Right ventricle myocardium superior (tissue), 1 donor: ENCODE results near the gene C10orf90. TPM values are rescaled to one million over a fixed set of nuclear protein-coding genes. Genes with fewer than 3 reads are reported as not detected.

ENCODE experiments used
- ATAC-seq: fragments of 200-7000 bp; cut with Tn5 transposase; one replicate; pipeline ENCODE4 v1.9.1; 2020; ENCODE audit warnings: mild to moderate bottlenecking; ENCODE audit not compliant: poor library complexity
- DNase-seq: peaks from one replicate; pipeline ENCODE4 v3.0.0-alpha.2; 2020
- intact Hi-C: fragments of 100-400 bp; cut with DNase I; formaldehyde crosslinking; loops from one replicate; pipeline ENCODE4 v1.11.2; 2022
- total RNA-seq: library from RNA; stranded (reverse); fragmentation: NEBNext Ultra II Directional; extraction: Animal tissue kit (Norgen Biotek cat#: 25700); gene quantifications from one replicate; pipeline ENCODE4 v1.2.1, GENCODE V29; 2021
- donor health status: DM: no; HTN: yes; CAD: no; lungs with severe emphysema.

C10orf90 gene
- total RNA-seq, 1 donor from 2014 or later, result not detected

DNA sequence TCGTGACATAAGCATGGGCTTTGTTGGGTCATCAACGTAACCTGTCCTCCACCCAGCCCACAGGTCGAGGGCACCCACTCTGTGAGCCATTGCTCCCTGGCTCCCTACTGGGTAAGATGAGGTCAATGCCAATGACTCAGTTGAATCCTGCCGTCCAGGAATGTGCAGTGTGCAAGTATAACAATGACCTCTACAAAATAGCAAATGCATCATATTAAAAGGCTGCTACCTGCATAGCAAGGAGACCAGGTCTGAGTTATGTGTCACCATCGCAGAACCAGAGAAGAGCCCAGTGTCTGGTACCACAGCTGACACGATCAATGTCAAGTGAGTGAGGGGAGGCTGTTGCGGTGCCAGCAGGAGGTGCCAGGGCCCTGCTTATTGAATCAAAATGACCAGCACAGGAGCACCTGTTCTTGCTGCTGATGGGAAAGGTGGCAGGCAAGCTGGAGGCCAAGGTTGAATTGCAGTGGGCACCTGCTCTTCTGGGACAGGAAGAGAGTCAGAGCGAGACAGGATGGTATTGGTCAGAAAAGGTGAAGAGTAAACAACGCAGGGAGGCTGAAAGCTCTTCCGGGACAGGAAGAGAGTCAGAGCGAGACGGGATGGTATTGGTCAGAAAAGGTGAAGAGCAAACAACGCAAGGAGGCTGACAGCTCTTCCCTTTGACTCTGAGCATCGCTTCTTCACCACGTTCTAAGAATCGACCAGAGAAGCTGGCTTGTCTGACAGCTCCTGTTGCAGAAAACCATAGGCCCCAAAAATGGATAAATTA lies 173.5 kb downstream of the C10orf90 start:
- DNase-seq (no peak), ATAC-seq (no peak)
- intact Hi-C loops, result no loop called here

DNA sequence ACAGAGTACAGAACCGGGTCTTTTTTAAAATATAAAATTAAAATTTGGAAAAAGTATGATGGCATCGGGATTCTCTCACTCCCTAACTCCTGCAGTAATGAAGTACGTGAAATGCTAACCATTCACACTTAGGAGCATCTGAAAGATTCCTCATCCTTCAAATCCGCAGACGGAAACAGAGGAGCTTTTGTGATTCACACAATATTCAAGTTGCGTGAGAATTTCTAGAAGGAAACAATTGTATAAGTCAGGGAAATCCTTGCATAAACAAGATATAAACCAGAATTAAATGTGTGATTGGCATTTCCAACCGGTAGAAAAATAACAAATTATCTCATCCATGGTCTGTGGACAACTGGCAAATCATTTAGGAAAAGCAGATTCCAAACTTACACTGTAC lies 179.0 kb downstream of the C10orf90 start:
- intact Hi-C loops, result no loop called here
- DNase-seq (no peak), ATAC-seq (no peak)

DNA sequence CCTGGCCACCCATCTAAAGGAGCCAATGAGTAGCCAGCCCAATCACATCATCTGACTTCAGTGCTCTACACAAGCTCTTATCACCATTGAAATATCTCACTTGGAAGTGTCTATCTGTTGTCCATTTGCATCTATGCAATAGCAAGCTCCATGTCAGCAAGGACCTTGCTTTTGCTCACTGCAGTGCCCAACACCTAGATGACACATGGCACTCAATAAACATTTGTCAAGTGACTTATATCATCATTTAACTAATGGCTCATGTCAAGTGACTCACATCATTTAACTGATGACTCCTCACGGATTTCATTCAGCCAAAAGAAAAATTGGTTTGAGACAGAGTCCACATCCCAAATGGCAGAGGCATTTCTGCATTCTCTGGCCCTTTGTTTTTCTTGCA lies 189.3 kb downstream of the C10orf90 start:
- no peak for ATAC-seq
- intact Hi-C loops, result no loop called here
- no peak for DNase-seq

DNA sequence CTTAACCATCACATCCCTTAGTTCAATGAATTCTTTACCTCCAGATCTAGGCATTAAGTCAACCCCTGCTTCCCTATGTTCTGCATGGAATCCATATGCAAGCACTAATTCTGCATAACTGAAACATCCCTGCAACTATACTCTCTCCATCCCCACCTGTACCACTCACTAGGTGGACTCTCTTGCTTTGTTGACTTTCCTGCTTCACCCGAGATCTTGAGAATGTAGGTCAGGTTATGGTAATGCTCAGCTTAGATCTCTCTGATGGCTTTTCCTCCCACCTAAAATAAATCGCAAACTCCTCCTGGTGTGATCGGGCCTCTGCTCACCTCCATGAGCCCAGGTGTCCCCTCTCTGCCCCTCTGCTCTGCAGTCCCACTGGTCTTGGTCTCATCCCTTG lies 189.8 kb downstream of the C10orf90 start:
- DNase-seq (no peak), ATAC-seq (no peak)
- intact Hi-C loops, result no loop called here

DNA sequence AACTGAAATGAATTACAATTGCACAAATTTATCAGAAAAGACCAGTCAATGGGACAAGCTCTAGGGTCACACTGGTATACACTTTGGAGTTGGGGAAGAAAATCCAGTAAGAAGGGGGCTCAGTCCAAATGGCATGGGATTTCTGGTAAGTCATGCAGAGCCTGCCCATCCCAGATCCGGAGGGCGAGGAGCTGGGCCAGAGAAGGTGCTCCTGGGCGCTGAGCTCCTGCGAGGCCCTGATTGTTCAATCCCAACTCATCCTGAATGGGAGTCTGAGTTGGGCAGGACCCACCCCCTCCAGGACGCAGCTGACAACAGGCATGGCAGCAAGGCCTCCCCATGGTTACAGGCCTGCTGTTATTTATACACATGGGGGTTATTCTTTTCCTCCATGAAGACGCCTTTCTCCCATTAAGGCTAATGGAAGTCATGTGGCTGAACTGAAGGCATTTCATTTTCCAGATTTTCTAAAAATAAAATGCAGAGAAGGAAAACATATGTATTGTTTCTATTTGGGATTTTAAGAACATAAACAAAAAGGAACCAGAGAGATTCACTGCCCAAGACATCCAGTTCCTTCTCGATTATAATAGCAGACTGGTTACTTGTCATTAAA lies 191.1 kb downstream of the C10orf90 start:
- no peak for ATAC-seq
- no peak for DNase-seq
- intact Hi-C loops, result no loop called here

DNA sequence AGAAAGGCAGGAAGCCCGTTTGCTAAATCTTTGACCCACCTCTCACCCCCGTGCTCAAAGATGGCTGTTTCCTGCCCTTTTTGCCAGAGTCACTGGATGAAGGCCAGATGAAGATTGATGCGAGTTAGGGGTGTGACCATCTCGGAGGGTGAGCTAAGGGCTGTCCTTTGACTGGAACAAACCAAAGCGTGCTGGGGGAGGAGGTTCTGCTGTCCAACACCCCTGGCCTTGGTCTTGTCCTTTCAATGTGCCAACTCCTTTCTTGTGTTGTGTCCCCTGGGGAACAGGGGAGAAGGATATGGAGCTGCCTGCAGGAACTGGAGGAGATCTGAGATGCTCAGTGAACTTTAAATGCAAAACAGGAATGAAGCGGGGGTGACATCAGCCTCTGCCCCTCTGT lies 191.9 kb downstream of the C10orf90 start:
- DNase-seq, result no peak
- intact Hi-C loops, result no loop called here
- no peak for ATAC-seq

DNA sequence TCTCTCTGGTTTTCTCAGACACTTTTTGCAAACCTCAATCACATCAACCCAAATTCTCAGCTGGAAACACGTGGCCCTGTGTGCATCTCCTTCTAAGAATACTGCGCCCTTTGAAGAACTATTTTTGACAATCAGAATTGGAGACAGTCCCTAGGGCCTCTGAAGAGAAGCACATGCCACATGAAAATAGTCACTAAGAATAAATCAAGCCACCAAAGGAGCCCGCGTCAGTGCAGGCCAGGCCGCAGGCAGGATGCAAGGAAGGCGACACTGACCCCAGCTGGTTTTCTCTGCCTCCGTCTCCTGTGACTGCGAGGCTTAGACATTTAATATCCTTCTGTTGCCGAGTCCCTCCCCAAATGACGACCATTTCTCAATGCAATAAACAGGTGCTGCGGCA lies 194.2 kb downstream of the C10orf90 start:
- intact Hi-C loops, result no loop called here
- no peak for ATAC-seq

DNA sequence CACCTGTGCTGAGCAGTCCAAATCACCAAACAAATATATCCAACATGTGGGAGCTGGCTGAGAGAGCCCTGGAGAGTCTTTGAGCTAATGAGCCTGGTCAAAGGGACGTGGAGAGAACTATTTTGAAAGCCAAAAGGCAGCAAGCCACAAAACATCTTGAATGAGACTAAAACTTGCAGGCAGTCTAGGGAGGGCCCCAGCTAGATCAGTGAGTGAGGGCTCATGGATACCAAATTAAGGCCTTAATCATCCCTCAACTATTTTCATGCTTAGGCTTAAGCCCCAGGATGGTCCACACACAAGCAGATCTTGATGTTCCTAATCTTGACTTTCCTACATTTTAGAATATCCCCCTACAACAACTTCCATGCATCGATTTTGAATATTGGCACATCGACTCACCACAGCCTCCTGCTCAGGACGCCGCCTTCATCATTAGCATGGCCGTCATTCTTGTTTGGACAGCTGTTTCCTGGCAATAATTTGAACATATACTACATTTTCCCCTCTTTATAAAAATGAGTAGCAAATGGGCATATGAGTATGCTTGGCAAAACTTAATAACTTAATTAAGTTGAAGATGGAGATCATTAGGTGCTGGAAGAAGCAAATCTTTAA lies 195.3 kb downstream of the C10orf90 start:
- no peak for ATAC-seq
- intact Hi-C loops, result no loop called here
- DNase-seq, result no peak

More for the DNA sequence above, 194.2 kb downstream of the C10orf90 start:
- DNase-seq, result no peak

DNA sequence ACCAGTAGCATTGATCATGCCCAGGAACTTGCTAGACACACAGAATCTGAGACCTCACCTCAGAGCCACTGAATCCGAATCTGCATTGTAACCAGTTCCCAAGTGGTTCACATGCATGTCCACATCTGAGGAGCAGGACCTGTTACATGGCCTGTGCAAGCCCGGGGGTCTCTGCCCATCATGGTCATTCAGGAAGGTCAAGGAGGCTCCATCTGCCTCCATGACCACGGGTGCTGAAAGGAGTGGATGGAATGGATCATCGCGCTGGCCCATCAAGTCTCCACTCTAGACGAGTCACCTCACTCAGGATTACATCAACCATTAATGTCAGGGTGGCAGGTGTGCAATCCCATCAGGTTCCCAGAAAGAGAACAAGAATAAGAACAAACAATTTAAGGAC lies 196.5 kb downstream of the C10orf90 start:
- ATAC-seq (no peak), DNase-seq (no peak)
- intact Hi-C loops, result no loop called here

DNA sequence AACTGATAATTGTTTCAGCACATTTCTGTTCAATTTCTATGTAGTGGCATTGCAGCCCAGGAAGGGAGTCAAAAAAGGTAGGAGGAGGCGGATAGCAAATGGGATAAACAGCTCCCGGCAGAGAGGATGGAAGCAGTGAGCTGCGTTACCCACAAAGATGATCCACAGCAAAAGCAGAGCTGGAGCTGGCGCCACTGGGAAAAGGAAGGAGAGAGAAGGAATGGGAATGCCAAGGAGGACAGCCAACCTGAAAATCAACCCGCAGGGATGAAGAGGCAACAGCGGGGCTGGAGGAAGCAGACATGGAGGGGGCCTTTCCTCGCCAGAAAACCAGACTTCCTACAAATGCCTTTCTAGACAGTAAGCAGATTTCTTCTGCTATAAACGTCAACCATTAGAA lies 199.5 kb downstream of the C10orf90 start:
- ATAC-seq (no peak), DNase-seq (no peak)
- intact Hi-C loops, result no loop called here

DNA sequence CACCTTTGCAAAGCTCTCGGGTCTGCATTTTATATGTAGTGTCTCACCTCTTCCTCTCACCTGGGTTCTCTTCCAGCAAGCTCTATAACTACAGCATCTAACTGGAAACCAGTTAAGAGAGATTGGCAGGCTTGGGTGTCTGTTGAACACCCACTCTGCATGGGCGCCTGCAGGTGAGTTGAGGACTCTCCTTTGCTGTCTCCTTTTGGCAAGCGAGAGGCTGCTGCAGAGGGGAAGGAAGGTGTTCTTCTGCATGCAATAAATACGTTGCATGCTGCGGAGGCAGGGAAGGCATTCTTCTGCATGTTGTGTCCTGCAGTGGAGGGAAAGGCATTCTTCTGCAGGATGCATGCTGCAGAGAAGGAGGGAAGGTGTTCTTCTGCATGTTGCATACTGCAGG lies 200.8 kb downstream of the C10orf90 start:
- DNase-seq, result no peak
- ATAC-seq, result no peak
- intact Hi-C loops, result no loop called here

DNA sequence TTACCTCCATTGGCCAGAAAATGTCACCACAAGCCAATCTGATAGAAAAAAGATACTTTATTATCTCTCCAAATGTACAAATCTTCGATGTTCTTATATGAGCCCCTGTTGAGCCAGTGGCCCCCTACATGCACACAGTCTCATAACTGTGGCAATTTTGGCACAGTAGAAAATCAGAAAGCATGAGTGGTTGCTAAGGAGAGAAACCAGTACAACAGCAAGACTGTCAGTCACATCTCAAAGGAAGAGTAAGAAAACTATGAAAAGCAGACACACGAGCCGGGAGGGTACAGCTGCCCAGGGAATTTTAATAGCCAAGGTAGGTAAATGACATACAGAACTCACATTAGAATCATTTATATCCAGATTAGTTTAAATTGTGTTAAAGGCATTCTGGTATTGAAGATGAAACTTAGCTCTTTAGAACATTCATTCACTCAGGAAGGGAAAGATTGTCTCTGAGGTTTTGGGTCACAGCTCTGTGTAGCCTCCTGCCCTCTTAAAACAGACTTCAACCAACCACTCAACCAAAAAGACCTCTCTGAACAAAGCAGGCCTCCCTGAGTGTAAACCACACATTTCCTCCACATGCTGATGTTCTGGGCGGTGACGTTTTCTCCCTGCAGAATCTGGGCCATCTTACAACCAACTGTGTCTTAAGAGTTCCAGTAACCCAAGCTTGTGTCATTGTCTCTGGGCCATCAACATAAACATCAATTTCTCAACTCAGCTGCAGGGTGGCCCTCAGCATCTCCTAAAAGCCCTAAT lies 201.4 kb downstream of the C10orf90 start:
- DNase-seq (no peak), ATAC-seq (no peak)
- intact Hi-C loops, result no loop called here

DNA sequence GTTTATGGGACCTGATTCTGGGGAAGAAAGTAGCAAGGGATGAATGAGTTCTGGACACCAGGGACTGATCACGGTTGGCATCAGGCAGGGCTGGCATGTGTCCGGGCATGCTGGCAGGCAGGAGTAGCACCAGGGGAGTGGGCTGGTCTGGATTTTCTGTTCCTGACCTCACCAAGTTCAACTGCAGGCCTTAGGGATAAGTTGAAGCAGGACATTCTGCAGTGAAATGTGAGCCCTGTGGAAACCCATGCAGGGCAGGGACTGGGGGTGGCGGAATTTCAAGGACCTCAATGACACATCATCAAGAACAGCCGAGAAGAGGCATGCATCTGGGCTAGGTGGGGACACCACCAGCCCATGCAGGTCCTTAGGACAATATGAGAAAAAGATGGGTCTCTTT lies 202.0 kb downstream of the C10orf90 start:
- intact Hi-C loops, result no loop called here
- no peak for DNase-seq
- no peak for ATAC-seq

DNA sequence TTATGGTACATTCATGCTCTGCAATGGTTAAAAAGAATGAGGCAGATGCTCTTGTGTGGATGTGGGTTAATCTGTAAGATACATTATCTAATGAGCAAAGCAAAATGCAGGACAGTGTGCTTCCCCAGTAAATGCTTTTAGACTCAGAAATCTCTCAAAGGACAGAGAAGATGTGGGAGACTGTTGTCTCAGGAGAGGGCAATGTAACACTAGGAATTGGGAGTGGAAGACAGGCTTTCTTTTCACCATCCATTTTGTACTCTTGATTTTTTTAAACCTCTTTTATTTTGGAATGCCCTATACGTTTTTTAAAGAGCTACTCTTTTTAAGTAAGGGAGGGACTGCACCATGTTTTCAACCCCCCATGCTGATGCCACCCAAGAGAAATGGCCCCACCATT lies 204.7 kb downstream of the C10orf90 start:
- ATAC-seq (no peak), DNase-seq (no peak)
- intact Hi-C loops, result no loop called here

DNA sequence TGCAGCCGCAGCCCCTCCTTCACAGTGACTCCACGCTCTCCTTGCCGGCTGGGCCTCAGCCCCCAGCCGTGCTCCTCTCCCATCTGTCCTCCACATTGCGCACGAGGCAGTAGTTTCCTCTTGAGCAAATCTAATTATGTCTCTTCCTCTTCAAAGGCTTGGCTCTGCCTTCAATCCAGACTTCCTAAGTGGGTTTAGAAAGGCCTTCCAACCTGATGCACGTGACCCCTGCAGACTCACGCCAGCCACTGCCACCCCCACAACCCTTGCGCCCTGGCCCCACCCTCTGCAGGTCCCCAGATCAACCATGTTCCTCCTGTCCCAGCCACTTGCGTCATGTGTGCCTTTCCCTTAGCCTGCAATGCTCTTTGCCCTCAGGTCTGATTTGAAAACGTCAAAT lies 207.2 kb downstream of the C10orf90 start:
- ATAC-seq (no peak), DNase-seq (no peak)
- intact Hi-C loops, result no loop called here

DNA sequence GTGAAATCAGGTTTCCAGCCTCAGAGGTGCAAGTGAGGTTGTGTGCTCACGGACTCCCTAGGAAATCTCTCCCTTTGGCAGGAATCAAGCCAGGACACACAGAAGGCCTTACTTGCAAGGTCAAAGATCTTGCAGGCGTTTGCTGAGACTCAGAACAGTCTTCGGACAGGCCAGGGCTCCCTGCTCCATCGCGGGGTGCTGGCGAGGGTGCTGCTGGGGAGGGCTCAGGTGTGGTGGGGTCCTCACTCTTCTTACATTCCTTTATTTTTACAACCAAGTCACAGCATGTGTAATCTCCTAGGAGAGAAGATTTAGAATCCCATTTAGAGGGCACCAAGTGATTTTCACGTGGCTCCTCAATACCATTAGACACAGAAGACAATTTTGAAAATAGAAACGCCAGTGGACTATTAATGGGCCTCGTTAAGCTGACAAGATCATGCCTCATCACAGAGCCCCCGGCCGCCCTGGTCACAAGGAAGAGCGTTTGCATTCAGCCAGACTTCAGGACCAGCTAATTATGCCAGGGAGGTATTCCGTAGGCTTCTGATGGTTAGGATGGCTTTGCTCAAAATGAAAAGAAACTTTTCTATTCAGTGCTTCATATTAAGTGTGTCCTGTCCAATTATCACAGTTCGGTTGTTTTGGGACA lies 209.1 kb downstream of the C10orf90 start:
- intact Hi-C loops, result no loop called here
- ATAC-seq, result no peak
- DNase-seq, result no peak

DNA sequence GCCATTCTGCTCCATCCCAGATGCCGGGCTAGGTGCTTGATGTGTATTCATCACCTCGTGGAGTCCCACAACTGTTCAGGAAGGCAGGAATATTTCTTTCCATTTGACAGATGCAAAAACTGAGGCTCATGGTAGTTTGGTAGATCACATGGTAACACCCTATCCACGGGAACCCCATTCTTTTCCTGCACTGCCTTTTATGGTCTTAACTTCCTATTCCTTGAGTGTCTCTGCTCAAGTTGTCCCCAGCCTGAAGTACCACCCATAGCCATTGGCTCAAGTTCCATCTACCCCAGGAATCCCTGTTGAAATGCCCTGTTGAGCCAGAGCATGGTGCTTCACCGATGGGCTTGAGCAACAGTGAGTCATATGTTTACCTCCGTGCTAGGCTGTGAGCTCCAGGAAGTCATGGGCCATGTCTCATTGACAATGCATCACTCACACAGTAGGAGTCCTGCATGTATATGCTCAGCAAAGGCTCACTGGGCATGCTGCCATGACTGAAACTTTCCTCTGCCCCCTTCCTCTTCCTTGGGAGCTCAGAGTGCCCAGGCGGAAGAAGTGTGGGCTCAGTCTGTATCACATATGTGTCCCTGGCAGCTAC lies 210.5 kb downstream of the C10orf90 start:
- no peak for DNase-seq
- intact Hi-C loops, result no loop called here
- ATAC-seq, result no peak

DNA sequence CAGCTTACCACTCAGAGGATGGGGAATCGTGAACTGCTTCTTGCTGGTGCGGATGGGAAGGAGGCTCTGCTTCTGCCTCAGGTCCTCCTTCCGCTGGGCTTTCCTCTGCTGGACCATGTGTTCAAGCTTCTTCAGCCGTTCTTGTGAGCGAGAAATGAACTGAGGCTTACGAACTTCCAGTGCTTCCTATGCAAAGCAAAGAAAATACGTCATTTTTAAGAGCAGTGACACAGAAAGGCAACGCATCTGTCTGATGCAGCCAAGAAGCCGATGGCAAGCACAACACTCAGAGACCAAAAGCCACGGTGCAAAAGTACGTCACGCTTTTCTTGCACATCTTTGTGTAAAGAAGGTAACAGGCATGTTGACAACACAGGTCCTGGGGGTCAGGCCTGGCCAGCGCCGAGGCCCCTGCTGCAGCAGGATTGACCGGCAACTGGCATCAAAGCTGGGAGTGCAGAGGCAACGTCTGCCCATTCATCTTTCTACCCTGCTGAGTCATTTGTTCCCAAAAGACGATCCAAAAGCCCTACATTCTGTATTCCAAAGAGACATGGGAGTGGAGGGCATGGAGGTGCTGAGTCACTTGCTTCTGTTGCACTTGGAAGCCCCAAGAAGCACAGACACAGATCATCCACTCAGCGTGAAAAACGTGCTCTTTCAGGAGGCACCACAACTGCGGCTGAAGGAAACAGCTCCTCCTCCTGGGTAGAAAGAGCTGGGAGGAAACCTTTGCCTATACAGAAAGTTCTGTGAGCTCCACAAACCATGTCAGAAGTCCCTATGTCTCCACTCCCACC lies 211.3 kb downstream of the C10orf90 start:
- intact Hi-C loops, result no loop called here
- ATAC-seq, result no peak
- DNase-seq, result no peak
